ENCODE results near the gene DOP1A.
A peak's percentile ranks its signal among the peaks of the same experiment; 100 is the strongest.

The DOP1A gene

GRCh38 chr6:83062225-83062624 is 5.2 kb upstream of the DOP1A start:
- no peak overlapping the region for H3K27ac ChIP-seq
- TF ChIP-seq, protein P1, sequence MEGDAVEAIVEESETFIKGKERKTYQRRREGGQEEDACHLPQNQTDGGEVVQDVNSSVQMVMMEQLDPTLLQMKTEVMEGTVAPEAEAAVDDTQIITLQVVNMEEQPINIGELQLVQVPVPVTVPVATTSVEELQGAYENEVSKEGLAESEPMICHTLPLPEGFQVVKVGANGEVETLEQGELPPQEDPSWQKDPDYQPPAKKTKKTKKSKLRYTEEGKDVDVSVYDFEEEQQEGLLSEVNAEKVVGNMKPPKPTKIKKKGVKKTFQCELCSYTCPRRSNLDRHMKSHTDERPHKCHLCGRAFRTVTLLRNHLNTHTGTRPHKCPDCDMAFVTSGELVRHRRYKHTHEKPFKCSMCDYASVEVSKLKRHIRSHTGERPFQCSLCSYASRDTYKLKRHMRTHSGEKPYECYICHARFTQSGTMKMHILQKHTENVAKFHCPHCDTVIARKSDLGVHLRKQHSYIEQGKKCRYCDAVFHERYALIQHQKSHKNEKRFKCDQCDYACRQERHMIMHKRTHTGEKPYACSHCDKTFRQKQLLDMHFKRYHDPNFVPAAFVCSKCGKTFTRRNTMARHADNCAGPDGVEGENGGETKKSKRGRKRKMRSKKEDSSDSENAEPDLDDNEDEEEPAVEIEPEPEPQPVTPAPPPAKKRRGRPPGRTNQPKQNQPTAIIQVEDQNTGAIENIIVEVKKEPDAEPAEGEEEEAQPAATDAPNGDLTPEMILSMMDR (IDR thresholded peaks at IDR 0.05), result no peak
- TF ChIP-seq ZFX (IDR thresholded peaks at IDR 0.05; ENCODE audit: borderline replicate concordance), result no peak

- TF ChIP-seq, protein P1 (IDR thresholded peaks at IDR 0.05), result peak; percentile 98
- no peak for TF ChIP-seq ZFX (IDR thresholded peaks at IDR 0.05; ENCODE audit: borderline replicate concordance)
- peak within 1 kb of the TSS; percentile 18; the same call in 1 of the 2 replicates for H3K27ac ChIP-seq
These were observed 1.8 kb upstream of the DOP1A start, which contains the start of gene UBE3D for GRCh38 chr6:83065511-83066192. UBE3D (minus strand) TSS chr6:83065841; CDS start chr6:83065718, 123 bp downstream.

GRCh38 chr6:83068616-83069015 is 1.1 kb downstream of the DOP1A start:
- peak overlapping the region; percentile 94 for H3K27ac ChIP-seq
- TF ChIP-seq, protein P1 (IDR thresholded peaks at IDR 0.05), result no peak
- TF ChIP-seq ZFX (IDR thresholded peaks at IDR 0.05; ENCODE audit: borderline replicate concordance), result no peak

DNA sequence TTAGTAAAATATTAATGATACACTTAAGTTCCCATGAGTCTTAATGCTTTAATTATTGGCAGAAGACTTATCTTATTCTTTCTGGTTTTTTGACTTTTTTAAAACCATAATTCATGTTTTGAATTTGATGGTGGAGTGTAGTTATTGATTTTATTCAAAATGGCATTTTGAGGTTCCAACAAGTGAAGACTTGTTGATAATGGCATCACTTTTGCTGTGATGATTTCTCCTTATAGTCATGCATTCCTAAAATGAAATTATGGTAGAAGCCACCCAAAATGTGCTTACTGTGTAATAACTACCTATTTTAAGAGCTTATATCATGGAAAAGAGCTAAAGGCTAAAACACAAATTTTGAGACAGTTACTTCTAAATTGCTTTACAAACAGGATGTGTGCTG is 2.2 kb downstream of the DOP1A start:
- no peak for TF ChIP-seq ZFX (IDR thresholded peaks at IDR 0.05; ENCODE audit: borderline replicate concordance)
- TF ChIP-seq, protein P1 (IDR thresholded peaks at IDR 0.05), result no peak
- no peak overlapping the region for H3K27ac ChIP-seq

GRCh38 chr6:83071023-83071422 is 3.6 kb downstream of the DOP1A start:
- H3K27ac ChIP-seq, result no peak overlapping the region
- TF ChIP-seq, protein P1 (IDR thresholded peaks at IDR 0.05), result no peak
- no peak for TF ChIP-seq ZFX (IDR thresholded peaks at IDR 0.05; ENCODE audit: borderline replicate concordance)

DNA sequence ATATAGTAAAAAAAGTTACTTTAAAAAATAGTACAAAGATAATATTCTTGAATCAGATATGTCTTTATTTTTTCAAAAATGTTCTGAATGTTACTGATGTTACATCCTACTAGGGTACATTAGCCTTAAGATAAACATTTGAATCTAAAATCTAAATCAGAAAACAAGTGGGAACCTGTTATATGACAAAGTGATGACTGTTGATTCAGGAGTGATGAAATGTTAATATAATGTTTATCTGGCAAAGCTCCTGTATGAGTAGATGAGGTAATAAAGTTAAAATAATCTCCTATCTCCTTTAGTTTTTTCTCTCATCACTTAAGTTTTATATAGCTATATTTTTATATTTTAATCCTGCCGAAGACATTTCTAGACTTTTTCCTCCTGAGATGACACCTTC is 4.2 kb downstream of the DOP1A start:
- TF ChIP-seq, protein P1 (IDR thresholded peaks at IDR 0.05), result no peak
- no peak for TF ChIP-seq ZFX (IDR thresholded peaks at IDR 0.05; ENCODE audit: borderline replicate concordance)
- no peak overlapping the region for H3K27ac ChIP-seq

GRCh38 chr6:83072726-83073125 is 5.3 kb downstream of the DOP1A start:
- H3K27ac ChIP-seq, result no peak overlapping the region
- TF ChIP-seq, protein P1 (IDR thresholded peaks at IDR 0.05), result no peak
- TF ChIP-seq ZFX (IDR thresholded peaks at IDR 0.05; ENCODE audit: borderline replicate concordance), result no peak

Measured in 22Rv1 (cell line).